Astrocyte of the cerebellum (primary cell): ENCODE results near the gene LIFR.

ENCODE experiments used
- DNase-seq: peaks from one replicate; pipeline ENCODE4 v3.0.0-alpha.2; 2011; ENCODE audit warnings: low read depth
- H3K4me3 ChIP-seq: 2 replicates; pipeline ENCODE4 v1.5.1; 2011; ENCODE audit warnings: mild to moderate bottlenecking, low read depth, low read length, moderate library complexity
- in situ Hi-C: cut with HindIII; loops from 2 replicates; pipeline ENCODE4 v1.10.0; 2017; ENCODE audit warnings: low sequenced_read_pairs
- TF ChIP-seq, protein P1 (sequence below): IDR thresholded peaks from 2 replicates; pipeline ENCODE4 v1.5.1; 2012; ENCODE audit warnings: low read length, low read depth, moderate library complexity, mild to moderate bottlenecking; ENCODE audit errors: missing control alignments

The LIFR gene

GRCh38 chr5:38471709-38472108 is 84.7 kb downstream of the LIFR start:
- in situ Hi-C loops, result no loop called here
- H3K4me3 ChIP-seq, result no peak overlapping the region
- TF ChIP-seq, protein P1, sequence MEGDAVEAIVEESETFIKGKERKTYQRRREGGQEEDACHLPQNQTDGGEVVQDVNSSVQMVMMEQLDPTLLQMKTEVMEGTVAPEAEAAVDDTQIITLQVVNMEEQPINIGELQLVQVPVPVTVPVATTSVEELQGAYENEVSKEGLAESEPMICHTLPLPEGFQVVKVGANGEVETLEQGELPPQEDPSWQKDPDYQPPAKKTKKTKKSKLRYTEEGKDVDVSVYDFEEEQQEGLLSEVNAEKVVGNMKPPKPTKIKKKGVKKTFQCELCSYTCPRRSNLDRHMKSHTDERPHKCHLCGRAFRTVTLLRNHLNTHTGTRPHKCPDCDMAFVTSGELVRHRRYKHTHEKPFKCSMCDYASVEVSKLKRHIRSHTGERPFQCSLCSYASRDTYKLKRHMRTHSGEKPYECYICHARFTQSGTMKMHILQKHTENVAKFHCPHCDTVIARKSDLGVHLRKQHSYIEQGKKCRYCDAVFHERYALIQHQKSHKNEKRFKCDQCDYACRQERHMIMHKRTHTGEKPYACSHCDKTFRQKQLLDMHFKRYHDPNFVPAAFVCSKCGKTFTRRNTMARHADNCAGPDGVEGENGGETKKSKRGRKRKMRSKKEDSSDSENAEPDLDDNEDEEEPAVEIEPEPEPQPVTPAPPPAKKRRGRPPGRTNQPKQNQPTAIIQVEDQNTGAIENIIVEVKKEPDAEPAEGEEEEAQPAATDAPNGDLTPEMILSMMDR, result no peak
- DNase-seq, result no peak

GRCh38 chr5:38469707-38470267 is 86.7 kb downstream of the LIFR start:
- in situ Hi-C loops, result no loop called here
- H3K4me3 ChIP-seq, result no peak overlapping the region

GRCh38 chr5:38468978-38469706 is 87.3 kb downstream of the LIFR start:
- in situ Hi-C loops, result no loop called here

More at GRCh38 chr5:38469707-38470267, 86.7 kb downstream of the LIFR start:
- TF ChIP-seq, protein P1, result no peak
- DNase-seq, result no peak

GRCh38 chr5:38468202-38468673 is 88.2 kb downstream of the LIFR start:
- H3K4me3 ChIP-seq, result no peak overlapping the region
- in situ Hi-C loops, result no loop called here
- DNase-seq, result peak; percentile 86

More at GRCh38 chr5:38468978-38469706, 87.3 kb downstream of the LIFR start:
- TF ChIP-seq, protein P1, result no peak
- no peak for DNase-seq
- H3K4me3 ChIP-seq, result no peak overlapping the region

GRCh38 chr5:38467353-38468040 is 88.9 kb downstream of the LIFR start:
- no peak overlapping the region for H3K4me3 ChIP-seq
- no peak for DNase-seq
- TF ChIP-seq, protein P1, result no peak
- in situ Hi-C loops, result no loop called here

More at GRCh38 chr5:38468202-38468673, 88.2 kb downstream of the LIFR start:
- TF ChIP-seq, protein P1, result no peak

DNA sequence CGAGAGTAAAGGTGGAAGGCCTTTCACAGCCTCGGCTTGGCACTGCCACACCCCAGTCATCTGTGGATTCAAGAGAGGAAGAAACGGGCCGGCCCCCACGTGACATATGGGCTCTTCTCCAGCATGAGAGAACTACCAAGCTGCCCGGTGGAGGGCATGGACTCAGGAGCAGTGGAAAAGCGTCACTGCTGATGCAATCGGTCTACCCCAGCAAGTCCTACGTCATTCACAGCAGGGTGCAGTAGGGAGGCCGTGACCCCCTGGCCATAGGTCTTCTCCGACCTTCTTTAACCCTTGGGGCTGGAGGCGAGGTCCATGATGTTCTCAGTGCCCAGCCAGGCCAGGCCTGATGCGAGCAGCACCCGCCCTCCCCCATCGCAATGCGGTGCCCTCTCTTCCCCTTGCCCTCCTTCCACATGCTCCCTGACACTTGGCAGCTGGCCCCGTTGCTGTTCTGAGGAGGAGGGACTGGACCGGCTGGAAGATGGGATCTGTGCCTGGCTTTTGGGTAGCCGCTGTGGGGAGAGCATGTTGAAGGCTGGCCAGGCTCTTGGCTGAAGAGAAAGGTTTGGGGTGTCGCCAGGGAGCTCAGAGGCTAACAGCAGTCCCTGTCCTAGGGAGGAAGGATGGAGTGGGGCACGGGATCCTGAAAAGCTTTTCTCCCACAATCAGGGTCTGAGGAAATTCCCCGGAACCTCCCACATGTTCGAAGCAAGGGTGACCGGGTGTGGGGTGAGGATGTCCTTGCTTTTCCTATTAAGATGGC is 89.8 kb downstream of the LIFR start:
- no peak for DNase-seq
- H3K4me3 ChIP-seq, result no peak overlapping the region
- TF ChIP-seq, protein P1, result no peak
- in situ Hi-C loops, result no loop called here
